PC-3 (cell line): Measurements from ENCODE around the gene PIGL.

Experiments
- CTCF ChIP-seq: fragments of 300-600 bp; sonication (generic); conservative IDR thresholded peaks from 2 replicates; pipeline ENCODE4 v1.5.1; 2017; ENCODE audit warnings: antibody characterized with exemption, low read depth, mild to moderate bottlenecking, low read length
- EZH2 ChIP-seq: fragments of 300-600 bp; sonication (generic); IDR thresholded peaks from one replicate; pipeline ENCODE4 v1.6.1; 2017; ENCODE audit warnings: antibody characterized with exemption, mild to moderate bottlenecking, low read length; ENCODE audit not compliant: unreplicated experiment
- EZH2phosphoT487 ChIP-seq: fragments of 300-600 bp; sonication (generic); IDR thresholded peaks from 2 replicates; pipeline ENCODE4 v1.6.1; 2018; ENCODE audit warnings: mild to moderate bottlenecking, antibody characterized with exemption, low read length, borderline replicate concordance

GRCh38 chr17:16339402-16339801 is 122.4 kb downstream of the PIGL start:
- TF ChIP-seq CTCF = no peak
- no peak for TF ChIP-seq EZH2
- TF ChIP-seq EZH2phosphoT487 = no peak
